Hepatocyte (in vitro differentiated cells): Measurements from ENCODE around the gene CAMK4.

Source experiments
- CTCF ChIP-seq: fragments of 200-600 bp; sonication (generic); IDR thresholded peaks from 2 replicates; pipeline ENCODE4 v1.5.1; 2016; ENCODE audit warnings: antibody characterized with exemption, mild to moderate bottlenecking; ENCODE audit not compliant: poor library complexity
- EZH2 ChIP-seq: fragments of 200-600 bp; sonication (generic); IDR thresholded peaks from 2 replicates; pipeline ENCODE4 v1.6.1; 2016; ENCODE audit warnings: antibody characterized with exemption, mild to moderate bottlenecking, borderline replicate concordance
- EZH2phosphoT487 ChIP-seq: fragments of 200-600 bp; sonication (generic); IDR thresholded peaks from one replicate; pipeline ENCODE4 v1.6.1; 2018; ENCODE audit warnings: antibody characterized with exemption, mild to moderate bottlenecking, low read depth, moderate library complexity; ENCODE audit not compliant: unreplicated experiment, severe bottlenecking

- TF ChIP-seq CTCF (no peak), EZH2phosphoT487 (no peak), EZH2 (no peak)
These were observed 122.8 kb downstream of the CAMK4 start for GRCh38 chr5:111347021-111347420.
